Upper lobe of left lung (tissue), 4 donors: ENCODE results near the gene IGSF21.

Experiments used
- EP300 ChIP-seq, 4 donors: sonication (generic); formaldehyde crosslinking; IDR thresholded peaks; one replicate each; pipeline ENCODE4 v1.5.1; 2017; ENCODE audit warnings: antibody characterized with exemption in 4 of 4, control low read depth in 2 of 4
- POLR2A ChIP-seq, 4 donors: fragments of 450-650 bp; IDR thresholded peaks; one replicate each; pipeline ENCODE4 v1.5.1; 2016 to 2017; ENCODE audit warnings: antibody characterized with exemption in 4 of 4, mild to moderate bottlenecking in 2 of 4
- TF ChIP-seq, protein P1 (sequence below), 6 experiments: fragments of 450-650 bp in 4 of 6; fragments of 200-600 bp in 2 of 6; sonication (generic) in 2 of 6; IDR thresholded peaks; one replicate each; pipeline ENCODE4 v1.5.1; 2016 to 2019; ENCODE audit warnings: antibody characterized with exemption in 6 of 6

DNA sequence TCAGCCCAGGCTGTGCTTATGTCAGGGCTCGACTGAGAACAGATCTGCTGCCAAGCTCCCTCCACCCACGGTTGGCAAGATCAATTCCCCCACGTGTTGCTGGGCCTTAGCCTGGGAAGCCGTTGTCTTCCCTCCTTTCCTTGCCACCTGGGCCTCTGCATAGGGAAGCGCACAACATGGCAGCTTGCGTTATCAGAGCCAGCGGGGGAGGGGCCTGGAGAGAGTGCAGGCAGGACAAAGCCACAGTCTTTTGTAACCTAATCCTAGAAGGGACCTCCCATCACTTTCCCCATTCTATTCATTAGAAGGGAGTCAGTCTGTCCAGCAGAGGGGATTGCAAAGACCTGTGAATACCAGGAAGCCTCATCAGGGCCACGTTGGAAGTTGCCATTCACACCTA, 17.0 kb upstream of the IGSF21 start:
- TF ChIP-seq, protein P1, sequence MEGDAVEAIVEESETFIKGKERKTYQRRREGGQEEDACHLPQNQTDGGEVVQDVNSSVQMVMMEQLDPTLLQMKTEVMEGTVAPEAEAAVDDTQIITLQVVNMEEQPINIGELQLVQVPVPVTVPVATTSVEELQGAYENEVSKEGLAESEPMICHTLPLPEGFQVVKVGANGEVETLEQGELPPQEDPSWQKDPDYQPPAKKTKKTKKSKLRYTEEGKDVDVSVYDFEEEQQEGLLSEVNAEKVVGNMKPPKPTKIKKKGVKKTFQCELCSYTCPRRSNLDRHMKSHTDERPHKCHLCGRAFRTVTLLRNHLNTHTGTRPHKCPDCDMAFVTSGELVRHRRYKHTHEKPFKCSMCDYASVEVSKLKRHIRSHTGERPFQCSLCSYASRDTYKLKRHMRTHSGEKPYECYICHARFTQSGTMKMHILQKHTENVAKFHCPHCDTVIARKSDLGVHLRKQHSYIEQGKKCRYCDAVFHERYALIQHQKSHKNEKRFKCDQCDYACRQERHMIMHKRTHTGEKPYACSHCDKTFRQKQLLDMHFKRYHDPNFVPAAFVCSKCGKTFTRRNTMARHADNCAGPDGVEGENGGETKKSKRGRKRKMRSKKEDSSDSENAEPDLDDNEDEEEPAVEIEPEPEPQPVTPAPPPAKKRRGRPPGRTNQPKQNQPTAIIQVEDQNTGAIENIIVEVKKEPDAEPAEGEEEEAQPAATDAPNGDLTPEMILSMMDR (IDR thresholded peaks at IDR 0.05): no peak
- TF ChIP-seq POLR2A (IDR thresholded peaks at IDR 0.05) (no peak), EP300 (IDR thresholded peaks at IDR 0.05) (no peak)
